SU-DHL-6 (cell line): ENCODE results near the gene BHMT2.

Experiments used
- H2AFZ ChIP-seq: fragments of 200-600 bp; sonication (generic); 2 replicates; pipeline ENCODE4 v1.6.1; 2014; ENCODE audit warnings: low read depth, mild to moderate bottlenecking, moderate library complexity, mixed read lengths, antibody characterized with exemption, low read length; ENCODE audit not compliant: severe bottlenecking
- H3F3A ChIP-seq: fragments of 200-600 bp; shearing (Covaris generic); 2 replicates; pipeline ENCODE4 v1.6.0; 2016; ENCODE audit warnings: antibody characterized with exemption, mild to moderate bottlenecking; ENCODE audit not compliant: insufficient read depth
- H3K27ac ChIP-seq: fragments of 200-600 bp; sonication (generic); 2 replicates; pipeline ENCODE4 v1.5.1; 2016; ENCODE audit warnings: low read depth, mild to moderate bottlenecking, low read length, moderate library complexity, mixed read lengths
- H3K27me3 ChIP-seq: fragments of 200-600 bp; sonication (generic), shearing (Covaris generic); 2 replicates; pipeline ENCODE4 v1.6.0; 2014; ENCODE audit warnings: mild to moderate bottlenecking, low read length
- H3K36me3 ChIP-seq: fragments of 200-600 bp; sonication (generic); 2 replicates; pipeline ENCODE4 v1.6.1; 2014; ENCODE audit warnings: mild to moderate bottlenecking, low read length, mixed read lengths
- H3K4me2 ChIP-seq: fragments of 300-600, 200-600 bp; shearing (Covaris generic), sonication (generic); 2 replicates; pipeline ENCODE4 v1.6.0; 2014; ENCODE audit warnings: low read length, low read depth, mild to moderate bottlenecking; ENCODE audit not compliant: poor library complexity, severe bottlenecking
- H3K4me3 ChIP-seq: fragments of 200-600 bp; sonication (generic); 2 replicates; pipeline ENCODE4 v1.5.1; 2014; ENCODE audit warnings: antibody characterized with exemption, low read length, mild to moderate bottlenecking, mixed read lengths; ENCODE audit not compliant: insufficient read depth, poor library complexity, severe bottlenecking
- H3K79me2 ChIP-seq: fragments of 200-600 bp; sonication (generic); 2 replicates; pipeline ENCODE4 v1.6.1; 2014; ENCODE audit warnings: mild to moderate bottlenecking, low read length, moderate library complexity; ENCODE audit not compliant: insufficient read depth
- H3K9ac ChIP-seq: fragments of 200-600 bp; sonication (generic); 2 replicates; pipeline ENCODE4 v1.7.0; 2014; ENCODE audit warnings: mild to moderate bottlenecking, low read length
- H3K9me2 ChIP-seq: fragments of 200-600 bp; sonication (generic); replicated peaks from 2 replicates; pipeline ENCODE4 v1.6.1; 2014; ENCODE audit warnings: low read length; ENCODE audit not compliant: insufficient read depth
- H3K9me3 ChIP-seq: fragments of 200-600 bp; sonication (generic); 2 replicates; pipeline ENCODE4 v1.6.1; 2014; ENCODE audit warnings: low read length, mixed read lengths; ENCODE audit not compliant: insufficient read depth
- H4K20me1 ChIP-seq: fragments of 200-600 bp; sonication (generic); 2 replicates; pipeline ENCODE4 v1.6.1; 2014; ENCODE audit warnings: low read depth, mild to moderate bottlenecking, antibody characterized with exemption, low read length, moderate library complexity, mixed read lengths
- CTCF ChIP-seq: fragments of 200-600 bp; sonication (generic); IDR thresholded peaks from one replicate; pipeline ENCODE4 v1.5.1; 2017; ENCODE audit warnings: antibody characterized with exemption, mild to moderate bottlenecking, low read length, moderate library complexity; ENCODE audit not compliant: insufficient read depth, poor library complexity, severe bottlenecking
- EZH2phosphoT487 ChIP-seq: fragments of 200-600 bp; sonication (generic), shearing (Covaris generic); conservative IDR thresholded peaks from 2 replicates; pipeline ENCODE4 v1.6.1; 2018; ENCODE audit warnings: mild to moderate bottlenecking, antibody characterized with exemption, low read length, moderate library complexity, mixed read lengths

BHMT2 gene

GRCh38 chr5:79050498-79050897 lies 19.1 kb upstream of the BHMT2 start:
- H3K79me2 ChIP-seq, result no peaks in the 10 kb centered on the region
- no peaks in the 10 kb centered on the region for H3F3A ChIP-seq
- no peaks in the 10 kb centered on the region for H3K36me3 ChIP-seq
- no peak overlapping the region for H2AFZ ChIP-seq
- no peaks in the 10 kb centered on the region for H3K9me2 ChIP-seq
- no peak overlapping the region for H3K4me2 ChIP-seq
- no peak overlapping the region for H3K4me3 ChIP-seq
- peaks cover 5% of the 10 kb centered on the region; the same call in 1 of the 2 replicates for H3K9me3 ChIP-seq
- TF ChIP-seq CTCF (no peak), EZH2phosphoT487 (no peak)
- H3K27ac ChIP-seq, result no peak overlapping the region
- no peaks in the 10 kb centered on the region for H3K27me3 ChIP-seq
- H3K9ac ChIP-seq, result no peak overlapping the region
- no peaks in the 10 kb centered on the region for H4K20me1 ChIP-seq

DNA sequence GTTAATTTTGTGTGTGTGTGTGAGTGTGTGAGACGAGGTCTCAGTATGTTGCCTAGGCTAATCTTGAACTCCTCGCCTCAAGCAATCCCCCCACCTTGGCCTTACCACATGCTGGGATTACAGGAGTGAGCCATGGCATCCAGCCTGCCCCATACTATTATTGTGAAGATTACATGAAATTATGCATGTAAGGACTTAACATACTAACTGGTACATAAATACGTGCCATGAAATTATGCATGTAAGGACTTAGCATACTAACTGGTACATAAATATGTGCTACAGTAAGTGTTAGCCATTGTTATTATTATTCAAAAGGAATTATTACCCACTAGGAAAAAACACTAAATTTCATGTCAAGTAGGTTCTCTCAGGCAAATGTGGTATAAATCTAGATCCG lies 16.2 kb upstream of the BHMT2 start:
- Histone ChIP-seq H3K4me2 (no peak overlapping the region), H4K20me1 (no peaks in the 10 kb centered on the region), H3K36me3 (no peaks in the 10 kb centered on the region), H3K27me3 (no peaks in the 10 kb centered on the region), H3F3A (no peaks in the 10 kb centered on the region), H3K9me2 (no peaks in the 10 kb centered on the region), H2AFZ (no peak overlapping the region), H3K79me2 (no peaks in the 10 kb centered on the region), H3K9ac (no peak overlapping the region), H3K9me3 (peaks cover 5% of the 10 kb centered on the region; the same call in 1 of the 2 replicates), H3K27ac (no peak overlapping the region), H3K4me3 (no peak overlapping the region)
- no peak for TF ChIP-seq EZH2phosphoT487
- TF ChIP-seq CTCF, result no peak

DNA sequence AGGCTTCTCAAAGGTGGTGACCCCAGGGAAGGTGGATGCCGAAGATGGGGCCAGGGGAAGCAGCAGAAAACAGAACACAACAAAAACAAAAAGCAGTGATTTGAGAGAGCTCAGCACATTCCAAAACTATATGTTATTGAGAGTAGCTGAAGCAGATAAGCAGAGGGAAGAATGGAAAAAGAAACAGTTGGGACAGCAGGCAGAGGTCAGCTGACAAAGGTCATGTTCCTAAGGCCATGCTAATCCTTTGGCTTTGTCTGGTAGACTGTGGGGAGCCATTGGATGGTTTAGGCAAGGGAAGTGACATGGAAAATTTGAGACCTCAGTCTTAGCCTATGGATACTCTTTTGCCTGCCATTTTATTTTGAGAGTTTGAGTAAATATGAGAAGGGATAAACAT lies 14.6 kb upstream of the BHMT2 start:
- Histone ChIP-seq H3K9me2 (no peaks in the 10 kb centered on the region), H3K9me3 (peaks cover 5% of the 10 kb centered on the region; the same call in 1 of the 2 replicates), H3K4me2 (no peak overlapping the region), H3K36me3 (no peaks in the 10 kb centered on the region), H3K27me3 (no peaks in the 10 kb centered on the region), H3F3A (no peaks in the 10 kb centered on the region), H2AFZ (no peak overlapping the region), H3K79me2 (no peaks in the 10 kb centered on the region), H4K20me1 (no peaks in the 10 kb centered on the region), H3K4me3 (no peak overlapping the region), H3K9ac (no peak overlapping the region), H3K27ac (no peak overlapping the region)
- TF ChIP-seq CTCF, result no peak
- no peak for TF ChIP-seq EZH2phosphoT487

DNA sequence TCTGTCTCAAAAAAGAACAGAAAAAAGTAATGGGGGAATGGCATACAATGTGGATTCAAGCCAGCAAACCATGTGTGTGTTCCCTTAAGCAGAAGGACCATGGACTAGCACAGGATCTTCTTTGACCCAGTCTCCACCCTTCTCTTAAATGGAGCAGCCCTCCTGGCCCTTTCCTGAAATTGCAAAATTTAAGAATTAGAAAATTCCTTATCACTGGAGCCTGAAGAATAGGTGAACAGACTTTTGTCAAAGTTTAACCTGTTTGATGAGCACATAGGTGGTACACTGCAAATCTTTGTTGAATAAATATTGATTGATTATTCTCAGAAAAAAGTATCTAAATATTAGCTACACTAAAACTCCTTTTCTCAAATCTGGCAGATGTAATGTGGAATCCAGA lies 12.7 kb upstream of the BHMT2 start:
- no peak for TF ChIP-seq CTCF
- TF ChIP-seq EZH2phosphoT487, result no peak
- peaks cover 4% of the 10 kb centered on the region; the same call in 1 of the 2 replicates for H3K9me3 ChIP-seq

More for the DNA sequence above, 12.7 kb upstream of the BHMT2 start:
- Histone ChIP-seq H3K9me2 (no peaks in the 10 kb centered on the region), H3K27me3 (no peaks in the 10 kb centered on the region), H3K36me3 (no peaks in the 10 kb centered on the region), H3K4me3 (no peak overlapping the region), H3K9ac (no peak overlapping the region), H3K27ac (no peak overlapping the region), H3K4me2 (no peak overlapping the region), H3F3A (no peaks in the 10 kb centered on the region), H4K20me1 (no peaks in the 10 kb centered on the region), H2AFZ (no peak overlapping the region), H3K79me2 (no peaks in the 10 kb centered on the region)
